ENCODE data around the gene ACSS1.

Gene ACSS1

GRCh38 chr20:24968278-24968800 lies 89.6 kb downstream of the ACSS1 start:
- peaks cover 93% of the 10 kb centered on the region for H3K36me3 ChIP-seq (ENCODE audit: insufficient read depth, low read length)
- H3K4me3 ChIP-seq (ENCODE audit: low read length, poor library complexity, severe bottlenecking): no peak overlapping the region
- no peaks in the 10 kb centered on the region for H3K4me1 ChIP-seq (ENCODE audit: insufficient read depth, low read length, poor library complexity, severe bottlenecking)
- no peaks in the 10 kb centered on the region for H3K9me3 ChIP-seq (ENCODE audit: insufficient read depth, low read depth, low read length)
- H3K27me3 ChIP-seq (ENCODE audit: insufficient read depth, low read length, poor library complexity, severe bottlenecking): no peaks in the 10 kb centered on the region
- no peaks in the 10 kb centered on the region for H4K20me1 ChIP-seq (ENCODE audit: insufficient read depth, low read length, poor library complexity, severe bottlenecking)
- TF ChIP-seq CTCF (conservative IDR thresholded peaks at IDR 0.05; ENCODE audit: low read length): no peak
- no peak for TF ChIP-seq EZH2phosphoT487 (IDR thresholded peaks at IDR 0.05; ENCODE audit: borderline replicate concordance)
- no peak overlapping the region for H2AFZ ChIP-seq (ENCODE audit: low read length)
- no peaks in the 10 kb centered on the region for H3K9me2 ChIP-seq (replicated peaks; ENCODE audit: low read depth, low read length)
- H3K79me2 ChIP-seq (ENCODE audit: insufficient read depth, low read length): no peaks in the 10 kb centered on the region
- H3F3A ChIP-seq (ENCODE audit: low read depth): no peaks in the 10 kb centered on the region
- no peak overlapping the region for H3K4me2 ChIP-seq (ENCODE audit: low read depth, low read length, poor library complexity, severe bottlenecking)
- no peak overlapping the region for H3K9ac ChIP-seq (ENCODE audit: low read depth, low read length, poor library complexity, severe bottlenecking)

- no peak for TF ChIP-seq EZH2phosphoT487 (IDR thresholded peaks at IDR 0.05; ENCODE audit: borderline replicate concordance)
- TF ChIP-seq CTCF (conservative IDR thresholded peaks at IDR 0.05; ENCODE audit: low read length): no peak
- Histone ChIP-seq H3K79me2 (ENCODE audit: insufficient read depth, low read length) (no peaks in the 10 kb centered on the region), H3F3A (ENCODE audit: low read depth) (no peaks in the 10 kb centered on the region), H3K4me1 (ENCODE audit: insufficient read depth, low read length, poor library complexity, severe bottlenecking) (no peaks in the 10 kb centered on the region), H3K4me2 (ENCODE audit: low read depth, low read length, poor library complexity, severe bottlenecking) (no peak overlapping the region), H3K9me2 (replicated peaks; ENCODE audit: low read depth, low read length) (no peaks in the 10 kb centered on the region), H2AFZ (ENCODE audit: low read length) (no peak overlapping the region), H3K4me3 (ENCODE audit: low read length, poor library complexity, severe bottlenecking) (no peak overlapping the region), H3K27me3 (ENCODE audit: insufficient read depth, low read length, poor library complexity, severe bottlenecking) (no peaks in the 10 kb centered on the region), H3K9me3 (ENCODE audit: insufficient read depth, low read depth, low read length) (no peaks in the 10 kb centered on the region), H4K20me1 (ENCODE audit: insufficient read depth, low read length, poor library complexity, severe bottlenecking) (no peaks in the 10 kb centered on the region), H3K9ac (ENCODE audit: low read depth, low read length, poor library complexity, severe bottlenecking) (no peak overlapping the region), H3K36me3 (ENCODE audit: insufficient read depth, low read length) (peaks cover 93% of the 10 kb centered on the region)
Observed at GRCh38 chr20:24966317-24967012, 91.5 kb downstream of the ACSS1 start.

- H3K27me3 ChIP-seq (ENCODE audit: insufficient read depth, low read length, poor library complexity, severe bottlenecking): no peaks in the 10 kb centered on the region
- no peak overlapping the region for H3K4me2 ChIP-seq (ENCODE audit: low read depth, low read length, poor library complexity, severe bottlenecking)
- H3K9me3 ChIP-seq (ENCODE audit: insufficient read depth, low read depth, low read length): no peaks in the 10 kb centered on the region
- no peaks in the 10 kb centered on the region for H3F3A ChIP-seq (ENCODE audit: low read depth)
- H2AFZ ChIP-seq (ENCODE audit: low read length): no peak overlapping the region
- no peak overlapping the region for H3K9ac ChIP-seq (ENCODE audit: low read depth, low read length, poor library complexity, severe bottlenecking)
- H3K36me3 ChIP-seq (ENCODE audit: insufficient read depth, low read length): peaks cover 87% of the 10 kb centered on the region; the same call in 1 of the 2 replicates
- H3K4me3 ChIP-seq (ENCODE audit: low read length, poor library complexity, severe bottlenecking): no peak overlapping the region
- H4K20me1 ChIP-seq (ENCODE audit: insufficient read depth, low read length, poor library complexity, severe bottlenecking): no peaks in the 10 kb centered on the region
- no peaks in the 10 kb centered on the region for H3K4me1 ChIP-seq (ENCODE audit: insufficient read depth, low read length, poor library complexity, severe bottlenecking)
- no peaks in the 10 kb centered on the region for H3K9me2 ChIP-seq (replicated peaks; ENCODE audit: low read depth, low read length)
- H3K79me2 ChIP-seq (ENCODE audit: insufficient read depth, low read length): no peaks in the 10 kb centered on the region
- TF ChIP-seq CTCF (conservative IDR thresholded peaks at IDR 0.05; ENCODE audit: low read length) (no peak), EZH2phosphoT487 (IDR thresholded peaks at IDR 0.05; ENCODE audit: borderline replicate concordance) (no peak)
Observed at GRCh38 chr20:24965065-24965919, 92.6 kb downstream of the ACSS1 start.

All from Loucy (cell line).